ENCODE results near the gene ENGASE.

DNA sequence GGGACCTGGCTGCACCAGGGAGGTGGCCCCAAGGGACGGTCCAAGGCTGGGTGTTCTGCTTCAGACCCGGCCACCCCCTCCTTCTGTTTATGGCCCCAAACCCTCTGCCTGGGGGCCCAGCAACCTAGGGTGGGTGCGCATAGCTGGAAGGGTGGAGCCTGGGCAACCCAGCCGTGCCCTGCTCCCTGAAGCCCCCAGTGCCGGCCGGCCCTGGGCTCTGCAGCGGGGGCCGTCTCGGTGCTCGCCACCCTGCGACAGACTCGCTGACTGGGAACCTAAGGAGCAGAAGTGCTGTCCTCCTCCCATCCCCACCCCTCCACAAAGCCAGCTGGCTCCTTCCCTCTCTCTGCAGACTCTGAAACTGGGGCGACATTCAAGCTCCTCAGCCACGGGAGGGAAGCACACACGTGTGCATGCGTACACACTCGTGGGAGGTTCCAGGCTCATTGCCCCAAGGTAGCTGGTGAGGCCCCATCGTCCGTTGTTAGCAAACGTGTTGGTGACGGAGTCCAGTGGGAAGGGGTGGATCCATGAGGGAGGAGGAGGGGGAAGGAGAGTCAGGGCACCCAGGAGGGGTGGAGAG lies 43.4 kb downstream of the ENGASE start:
- TF ChIP-seq, protein P1, sequence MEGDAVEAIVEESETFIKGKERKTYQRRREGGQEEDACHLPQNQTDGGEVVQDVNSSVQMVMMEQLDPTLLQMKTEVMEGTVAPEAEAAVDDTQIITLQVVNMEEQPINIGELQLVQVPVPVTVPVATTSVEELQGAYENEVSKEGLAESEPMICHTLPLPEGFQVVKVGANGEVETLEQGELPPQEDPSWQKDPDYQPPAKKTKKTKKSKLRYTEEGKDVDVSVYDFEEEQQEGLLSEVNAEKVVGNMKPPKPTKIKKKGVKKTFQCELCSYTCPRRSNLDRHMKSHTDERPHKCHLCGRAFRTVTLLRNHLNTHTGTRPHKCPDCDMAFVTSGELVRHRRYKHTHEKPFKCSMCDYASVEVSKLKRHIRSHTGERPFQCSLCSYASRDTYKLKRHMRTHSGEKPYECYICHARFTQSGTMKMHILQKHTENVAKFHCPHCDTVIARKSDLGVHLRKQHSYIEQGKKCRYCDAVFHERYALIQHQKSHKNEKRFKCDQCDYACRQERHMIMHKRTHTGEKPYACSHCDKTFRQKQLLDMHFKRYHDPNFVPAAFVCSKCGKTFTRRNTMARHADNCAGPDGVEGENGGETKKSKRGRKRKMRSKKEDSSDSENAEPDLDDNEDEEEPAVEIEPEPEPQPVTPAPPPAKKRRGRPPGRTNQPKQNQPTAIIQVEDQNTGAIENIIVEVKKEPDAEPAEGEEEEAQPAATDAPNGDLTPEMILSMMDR (IDR thresholded peaks at IDR 0.05; ENCODE audit: low read length) = no peak
- TF ChIP-seq EZH2 (IDR thresholded peaks at IDR 0.05; ENCODE audit: borderline replicate concordance, low read length) = no peak

Data from OCI-LY1 (cell line).